A549 (cell line): ENCODE data around the gene PRR14. TPM values are rescaled to one million over a fixed set of nuclear protein-coding genes. Genes with fewer than 3 reads are reported as not detected.

Experiments
- ATAC-seq, 2 experiments: fragments of 200-7000 bp in 1 of 2; fragments of >200 bp in 1 of 2; cut with Nextera tagmentation in 1 of 2; cut with Tn5 transposase in 1 of 2; 3 replicates each; pipeline versions ENCODE4 v1.8.0 to v1.9.1; 2018 to 2020; ENCODE audit warnings: mild to moderate bottlenecking in 1 of 2, moderate library complexity in 1 of 2
- CTCF ChIA-PET: fragments of 300-600 bp; sonication (Branson Sonifier 250); formaldehyde crosslinking; extraction: SDS; loops from one replicate; lab custom pipeline; 2021; ENCODE audit warnings: antibody characterized with exemption, inconsistent platforms; lab: Yijun Ruan, JAX
- POLR2A ChIA-PET: fragments of 350-600 bp; formaldehyde crosslinking; extraction: SDS; loops from one replicate; lab custom pipeline; 2021; ENCODE audit warnings: antibody characterized with exemption, inconsistent platforms; lab: Yijun Ruan, JAX
- DNase-seq, 2 experiments: peaks; one replicate each; pipeline versions ENCODE4 v3.0.0 to v3.0.0-alpha.2; 2011 to 2016; ENCODE audit warnings: low read depth in 1 of 2, low spot score in 1 of 2
- FAIRE-seq: peaks from 2 replicates; lab custom pipeline; 2011; peaks lifted over from hg19 to GRCh38; lab: Jason Lieb, UNC
- H3K27ac ChIP-seq, 2 experiments: fragments of >200 bp; sonication (Bioruptor Twin); formaldehyde crosslinking; 3 replicates each; pipeline ENCODE4 v1.5.1; 2016 to 2017
- H3K4me1 ChIP-seq: fragments of >200 bp; sonication (Bioruptor Twin); formaldehyde crosslinking; 3 replicates; pipeline ENCODE4 v1.6.1; 2016
- H3K4me2 ChIP-seq: fragments of >200 bp; sonication (Bioruptor Twin); formaldehyde crosslinking; 3 replicates; pipeline ENCODE4 v1.6.1; 2016
- H3K4me3 ChIP-seq: fragments of >200 bp; sonication (Bioruptor Twin); formaldehyde crosslinking; 3 replicates; pipeline ENCODE4 v1.5.1; 2016
- H3K9me3 ChIP-seq: fragments of >200 bp; sonication (Bioruptor Twin); formaldehyde crosslinking; 3 replicates; pipeline ENCODE4 v1.6.1; 2016
- EHF ChIP-seq: fragments of 250-450 bp; sonication (Bioruptor Pico); IDR thresholded peaks from 2 replicates; pipeline ENCODE4 v1.5.0; 2020; ENCODE audit warnings: mild to moderate bottlenecking
- EHMT2 ChIP-seq: fragments of 200-600 bp; sonication (generic); IDR thresholded peaks from 2 replicates; pipeline ENCODE4 v1.6.1; 2016; ENCODE audit warnings: antibody characterized with exemption, low read depth, mild to moderate bottlenecking, moderate library complexity
- EP300 ChIP-seq, 2 experiments: fragments of >200 bp; sonication (Bioruptor Twin); formaldehyde crosslinking; IDR thresholded peaks; 2 replicates in 1 of 2; 3 replicates in 1 of 2; pipeline ENCODE4 v1.6.1; 2016 to 2017
- FOSB ChIP-seq: fragments of 250-450 bp; sonication (Bioruptor Pico); IDR thresholded peaks from 2 replicates; pipeline ENCODE4 v1.5.0; 2020; ENCODE audit warnings: mild to moderate bottlenecking, moderate library complexity
- HDAC2 ChIP-seq: fragments of 200-600 bp; sonication (generic); IDR thresholded peaks from 2 replicates; pipeline ENCODE4 v1.6.1; 2016
- HEYL ChIP-seq: fragments of 250-450 bp; sonication (Bioruptor Pico); IDR thresholded peaks from 2 replicates; pipeline ENCODE4 v1.8.0; 2021; ENCODE audit warnings: mild to moderate bottlenecking, moderate library complexity
- HOXA7 ChIP-seq: fragments of 250-450 bp; sonication (Bioruptor Pico); IDR thresholded peaks from 2 replicates; pipeline ENCODE4 v1.5.0; 2020; ENCODE audit warnings: mild to moderate bottlenecking, moderate library complexity
- HOXB5 ChIP-seq: fragments of 250-450 bp; sonication (Bioruptor Pico); IDR thresholded peaks from 2 replicates; pipeline ENCODE4 v1.5.0; 2020; ENCODE audit warnings: mild to moderate bottlenecking, moderate library complexity
- JUN ChIP-seq, 2 experiments: fragments of >200 bp; sonication (Bioruptor Twin); formaldehyde crosslinking; IDR thresholded peaks; 2 replicates in 1 of 2; 3 replicates in 1 of 2; pipeline ENCODE4 v1.6.1; 2016 to 2017
- JUNB ChIP-seq: fragments of >200 bp; sonication (Bioruptor Twin); formaldehyde crosslinking; IDR thresholded peaks from 2 replicates; pipeline ENCODE4 v1.6.1; 2016
- KDM5A ChIP-seq: fragments of 200-600 bp; sonication (generic); IDR thresholded peaks from 2 replicates; pipeline ENCODE4 v1.6.1; 2016; ENCODE audit warnings: antibody characterized with exemption, mild to moderate bottlenecking
- MAFK ChIP-seq: fragments of 450-650 bp; IDR thresholded peaks from 2 replicates; pipeline ENCODE4 v1.6.1; 2014; ENCODE audit not compliant: partially characterized antibody
- NFE2L2 ChIP-seq: fragments of 150-350 bp; conservative IDR thresholded peaks from 2 replicates; pipeline ENCODE4 v1.6.1; 2014; ENCODE audit warnings: low read length
- NR3C1 ChIP-seq: fragments of >200 bp; sonication (Bioruptor Twin); formaldehyde crosslinking; IDR thresholded peaks from 3 replicates; pipeline ENCODE4 v1.6.1; 2017
- RCOR1 ChIP-seq: fragments of 150-350 bp; IDR thresholded peaks from 2 replicates; pipeline ENCODE4 v1.6.1; 2014; ENCODE audit warnings: antibody characterized with exemption, low read length, low read depth
- RFX5 ChIP-seq: fragments of 450-650 bp; IDR thresholded peaks from 2 replicates; pipeline ENCODE4 v1.7.1; 2014; ENCODE audit warnings: antibody characterized with exemption, mild to moderate bottlenecking, moderate library complexity
- SMC3 ChIP-seq: fragments of >200 bp; sonication (Bioruptor Twin); formaldehyde crosslinking; IDR thresholded peaks from 3 replicates; pipeline ENCODE4 v1.6.1; 2018; ENCODE audit warnings: inconsistent platforms
- SREBF2 ChIP-seq: fragments of 450-650 bp; IDR thresholded peaks from 2 replicates; pipeline ENCODE4 v1.6.1; 2014; ENCODE audit warnings: mild to moderate bottlenecking, moderate library complexity
- ZC3H11A ChIP-seq: fragments of 450-650 bp; IDR thresholded peaks from 2 replicates; pipeline ENCODE4 v1.6.1; 2014; ENCODE audit warnings: antibody characterized with exemption, mild to moderate bottlenecking
- WGBS: methylation state at CpG from one replicate; pipeline ENCODE4 v1.1.6; 2017; ENCODE audit errors: missing lambda C conversion rate; 5-methylcytosine and 5-hydroxymethylcytosine counted together
- polyA plus RNA-seq, 4 experiments: library from polyadenylated mRNA; depleted of rRNA in 3 of 4; stranded (reverse); fragments of >200 nt; fragmentation: RNase III in 1 of 4; extraction: RNeasy Plus Mini Kit Qiagen cat#74134 plus additional on column Dnase treatment in 1 of 4; gene quantifications; 2 replicates in 3 of 4; 3 replicates in 1 of 4; pipeline ENCODE4 v1.2.3, GENCODE V29; 2011 to 2017
- TF ChIP-seq, protein P1 (sequence below): IDR thresholded peaks from 2 replicates; pipeline ENCODE4 v1.6.1; 2012
- TF ChIP-seq, protein P2 (sequence below): fragments of >200 bp; sonication (Bioruptor Twin); formaldehyde crosslinking; IDR thresholded peaks from 3 replicates; pipeline ENCODE4 v1.5.1; 2016
- TF ChIP-seq, protein P3 (sequence below): fragments of 250-450 bp; sonication (Bioruptor Pico); IDR thresholded peaks from 2 replicates; pipeline ENCODE4 v1.5.0; 2021; ENCODE audit warnings: mild to moderate bottlenecking, moderate library complexity, borderline replicate concordance
- TF ChIP-seq, protein P4 (sequence below): fragments of 150-350 bp; IDR thresholded peaks from 2 replicates; pipeline ENCODE4 v1.6.1; 2014; ENCODE audit warnings: low read depth, mild to moderate bottlenecking, low read length

The PRR14 gene
- polyA plus RNA-seq, 2 of the 4 experiments (the other 2 are of a cell fraction): 6.3 to 18.2 TPM

DNA sequence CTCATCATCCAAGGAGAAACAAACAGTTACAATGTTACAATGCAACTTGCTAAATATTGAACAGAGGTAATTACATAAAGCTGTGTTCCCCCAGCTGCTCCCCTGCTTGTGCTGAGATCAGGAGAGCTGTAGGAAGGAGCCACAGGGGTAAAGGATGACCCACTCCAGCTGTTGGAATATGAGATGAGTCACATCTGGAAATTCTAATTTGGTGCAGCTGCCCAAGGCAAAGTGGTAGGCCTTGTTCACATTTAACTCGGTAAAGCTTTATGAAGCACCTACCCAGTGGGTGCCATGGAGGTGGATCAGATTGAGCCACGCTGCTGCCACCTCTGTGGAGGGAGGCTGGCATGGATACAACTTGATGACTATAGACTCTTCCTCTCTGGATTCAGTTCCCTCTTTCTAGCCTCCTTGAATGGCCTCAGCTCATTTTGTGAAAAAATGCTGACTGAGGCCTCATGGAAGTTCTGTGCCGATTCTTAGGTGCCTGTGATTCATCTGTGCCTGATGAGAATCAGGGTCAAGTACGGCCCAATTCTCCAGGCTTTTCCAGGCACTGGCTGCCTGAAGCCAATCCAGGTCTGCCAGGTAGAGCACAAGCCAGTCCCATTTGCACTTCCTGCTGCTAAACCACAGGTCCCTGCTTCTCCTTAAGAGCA lies 48.0 kb upstream of the PRR14 start:
- no peak for FAIRE-seq
- no peak for DNase-seq
- 69% methylated on average over 4 of the region's 4 CpGs for WGBS
- CTCF ChIA-PET: interaction anchor here (0.6 to 4.6 kb wide), 7 partner anchors 9 to 193 kb away, joined by 3 to 25 read pairs (median 4); partner anchors contain the start of gene DCTPP1
- Histone ChIP-seq H3K27ac (no peak overlapping the region), H3K4me3 (no peak overlapping the region), H3K4me2 (no peak overlapping the region), H3K4me1 (no peaks in the 10 kb centered on the region), H3K9me3 (0 out of 3 replicates have a peak, but pooled peaks cover 7% of the 10 kb centered on the region)
- no peak; a peak in 1 of 6 replicates for ATAC-seq
- TF ChIP-seq, protein P1, sequence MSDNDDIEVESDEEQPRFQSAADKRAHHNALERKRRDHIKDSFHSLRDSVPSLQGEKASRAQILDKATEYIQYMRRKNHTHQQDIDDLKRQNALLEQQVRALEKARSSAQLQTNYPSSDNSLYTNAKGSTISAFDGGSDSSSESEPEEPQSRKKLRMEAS: no peak
- TF ChIP-seq RFX5 (no peak), EP300 (IDR thresholded peaks at IDR 0.05) (no peak), JUNB (no peak), HDAC2 (no peak), HEYL (CRISPR knock-in tag) (no peak), MAFK (peak; percentile 39), ZC3H11A (no peak)
- POLR2A ChIA-PET: interaction anchor here (0.6 to 1.4 kb wide), 4 partner anchors 8 to 44 kb away, joined by 3 to 5 read pairs (median 4); partner anchors contain the start of genes ZNF689 and ZNF764

DNA sequence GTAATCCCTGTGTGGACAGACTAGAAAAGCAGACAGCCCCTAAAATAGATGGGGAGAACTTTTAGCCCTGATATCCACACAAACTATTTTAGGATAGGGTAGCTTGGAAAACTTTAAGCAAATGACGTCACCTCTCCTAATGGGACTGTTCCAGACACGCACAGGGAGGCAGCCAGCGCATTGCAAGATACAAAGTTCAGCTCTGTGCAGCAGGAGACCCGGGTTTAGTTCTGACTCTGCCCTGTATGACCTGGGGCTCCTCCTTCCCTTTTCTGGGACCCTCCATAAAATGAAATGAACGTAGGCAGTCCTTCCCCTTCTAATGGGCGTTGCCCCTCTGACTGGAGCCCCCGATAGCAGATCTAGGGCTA lies 46.8 kb upstream of the PRR14 start:
- peaks cover 3% of the 10 kb centered on the region; the same call in 1 of the 3 replicates for H3K4me1 ChIP-seq
- ChIA-PET POLR2A (no interaction called here), CTCF (interaction anchor here (1.2 to 4.6 kb wide), 6 partner anchors 8 to 174 kb away, joined by 3 to 25 read pairs (median 4); partner anchors contain the start of gene DCTPP1)
- no peak for FAIRE-seq
- 0 out of 3 replicates have a peak, but pooled peaks cover 7% of the 10 kb centered on the region for H3K9me3 ChIP-seq
- TF ChIP-seq RFX5 (no peak), JUN (IDR thresholded peaks at IDR 0.05) (no peak), EHMT2 (no peak), NFE2L2 (no peak), FOSB (CRISPR knock-in tag) (no peak), SREBF2 (no peak), KDM5A (no peak), EHF (no peak), RCOR1 (no peak), HOXA7 (CRISPR knock-in tag) (no peak), HOXB5 (CRISPR knock-in tag) (no peak), SMC3 (no peak), NR3C1 (no peak)
- TF ChIP-seq, protein P2, sequence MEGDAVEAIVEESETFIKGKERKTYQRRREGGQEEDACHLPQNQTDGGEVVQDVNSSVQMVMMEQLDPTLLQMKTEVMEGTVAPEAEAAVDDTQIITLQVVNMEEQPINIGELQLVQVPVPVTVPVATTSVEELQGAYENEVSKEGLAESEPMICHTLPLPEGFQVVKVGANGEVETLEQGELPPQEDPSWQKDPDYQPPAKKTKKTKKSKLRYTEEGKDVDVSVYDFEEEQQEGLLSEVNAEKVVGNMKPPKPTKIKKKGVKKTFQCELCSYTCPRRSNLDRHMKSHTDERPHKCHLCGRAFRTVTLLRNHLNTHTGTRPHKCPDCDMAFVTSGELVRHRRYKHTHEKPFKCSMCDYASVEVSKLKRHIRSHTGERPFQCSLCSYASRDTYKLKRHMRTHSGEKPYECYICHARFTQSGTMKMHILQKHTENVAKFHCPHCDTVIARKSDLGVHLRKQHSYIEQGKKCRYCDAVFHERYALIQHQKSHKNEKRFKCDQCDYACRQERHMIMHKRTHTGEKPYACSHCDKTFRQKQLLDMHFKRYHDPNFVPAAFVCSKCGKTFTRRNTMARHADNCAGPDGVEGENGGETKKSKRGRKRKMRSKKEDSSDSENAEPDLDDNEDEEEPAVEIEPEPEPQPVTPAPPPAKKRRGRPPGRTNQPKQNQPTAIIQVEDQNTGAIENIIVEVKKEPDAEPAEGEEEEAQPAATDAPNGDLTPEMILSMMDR: no peak
- TF ChIP-seq, protein P3, sequence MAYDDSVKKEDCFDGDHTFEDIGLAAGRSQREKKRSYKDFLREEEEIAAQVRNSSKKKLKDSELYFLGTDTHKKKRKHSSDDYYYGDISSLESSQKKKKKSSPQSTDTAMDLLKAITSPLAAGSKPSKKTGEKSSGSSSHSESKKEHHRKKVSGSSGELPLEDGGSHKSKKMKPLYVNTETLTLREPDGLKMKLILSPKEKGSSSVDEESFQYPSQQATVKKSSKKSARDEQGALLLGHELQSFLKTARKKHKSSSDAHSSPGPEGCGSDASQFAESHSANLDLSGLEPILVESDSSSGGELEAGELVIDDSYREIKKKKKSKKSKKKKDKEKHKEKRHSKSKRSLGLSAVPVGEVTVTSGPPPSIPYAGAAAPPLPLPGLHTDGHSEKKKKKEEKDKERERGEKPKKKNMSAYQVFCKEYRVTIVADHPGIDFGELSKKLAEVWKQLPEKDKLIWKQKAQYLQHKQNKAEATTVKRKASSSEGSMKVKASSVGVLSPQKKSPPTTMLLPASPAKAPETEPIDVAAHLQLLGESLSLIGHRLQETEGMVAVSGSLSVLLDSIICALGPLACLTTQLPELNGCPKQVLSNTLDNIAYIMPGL: no peak
- TF ChIP-seq, protein P4, sequence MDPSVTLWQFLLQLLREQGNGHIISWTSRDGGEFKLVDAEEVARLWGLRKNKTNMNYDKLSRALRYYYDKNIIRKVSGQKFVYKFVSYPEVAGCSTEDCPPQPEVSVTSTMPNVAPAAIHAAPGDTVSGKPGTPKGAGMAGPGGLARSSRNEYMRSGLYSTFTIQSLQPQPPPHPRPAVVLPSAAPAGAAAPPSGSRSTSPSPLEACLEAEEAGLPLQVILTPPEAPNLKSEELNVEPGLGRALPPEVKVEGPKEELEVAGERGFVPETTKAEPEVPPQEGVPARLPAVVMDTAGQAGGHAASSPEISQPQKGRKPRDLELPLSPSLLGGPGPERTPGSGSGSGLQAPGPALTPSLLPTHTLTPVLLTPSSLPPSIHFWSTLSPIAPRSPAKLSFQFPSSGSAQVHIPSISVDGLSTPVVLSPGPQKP: no peak
- ATAC-seq: no peak
- H3K27ac ChIP-seq: no peak overlapping the region
- no peak overlapping the region for H3K4me2 ChIP-seq
- no peak for DNase-seq
- H3K4me3 ChIP-seq: no peak overlapping the region
- 79% methylated on average over 4 of the region's 7 CpGs for WGBS
